ENCODE results near the gene FCMR.

Gene FCMR

GRCh38 chr1:206958144-206958543 is 36.4 kb upstream of the FCMR start:
- Histone ChIP-seq H3K9ac (ENCODE audit: low read length) (no peak overlapping the region), H3K36me3 (ENCODE audit: insufficient read depth, low read length) (no peaks in the 10 kb centered on the region), H3K9me3 (ENCODE audit: low read length) (no peaks in the 10 kb centered on the region), H3K27me3 (ENCODE audit: control insufficient read depth in 1 of 2, insufficient read depth in 2 of 2, low read length in 2 of 2) (no peaks in the 10 kb centered on the region), H3K4me3 (ENCODE audit: low read depth in 1 of 2, low read length in 2 of 2) (no peak overlapping the region), H3K27ac (ENCODE audit: low read depth, low read length) (no peak overlapping the region), H3K4me1 (ENCODE audit: insufficient read depth, low read length) (no peaks in the 10 kb centered on the region)

- Histone ChIP-seq H3K36me3 (ENCODE audit: insufficient read depth, low read length) (no peaks in the 10 kb centered on the region), H3K4me3 (ENCODE audit: low read depth in 1 of 2, low read length in 2 of 2) (no peak overlapping the region), H3K27me3 (ENCODE audit: control insufficient read depth in 1 of 2, insufficient read depth in 2 of 2, low read length in 2 of 2) (no peaks in the 10 kb centered on the region), H3K9me3 (ENCODE audit: low read length) (no peaks in the 10 kb centered on the region), H3K4me1 (ENCODE audit: insufficient read depth, low read length) (no peaks in the 10 kb centered on the region), H3K27ac (ENCODE audit: low read depth, low read length) (no peak overlapping the region), H3K9ac (ENCODE audit: low read length) (no peak overlapping the region)
These were observed 35.9 kb upstream of the FCMR start for GRCh38 chr1:206957639-206958038.

- Histone ChIP-seq H3K9ac (ENCODE audit: low read length) (no peak overlapping the region), H3K4me1 (ENCODE audit: insufficient read depth, low read length) (no peaks in the 10 kb centered on the region), H3K27me3 (ENCODE audit: control insufficient read depth in 1 of 2, insufficient read depth in 2 of 2, low read length in 2 of 2) (no peaks in the 10 kb centered on the region), H3K9me3 (ENCODE audit: low read length) (no peaks in the 10 kb centered on the region), H3K36me3 (ENCODE audit: insufficient read depth, low read length) (no peaks in the 10 kb centered on the region), H3K4me3 (ENCODE audit: low read depth in 1 of 2, low read length in 2 of 2) (no peak overlapping the region), H3K27ac (ENCODE audit: low read depth, low read length) (no peak overlapping the region)
These were observed 34.0 kb upstream of the FCMR start for GRCh38 chr1:206955476-206956451.

- no peak overlapping the region for H3K4me3 ChIP-seq (ENCODE audit: low read depth in 1 of 2, low read length in 2 of 2)
- H3K9me3 ChIP-seq (ENCODE audit: low read length), result no peaks in the 10 kb centered on the region
- no peak overlapping the region for H3K9ac ChIP-seq (ENCODE audit: low read length)
- no peak overlapping the region for H3K27ac ChIP-seq (ENCODE audit: low read depth, low read length)
- no peaks in the 10 kb centered on the region for H3K27me3 ChIP-seq (ENCODE audit: control insufficient read depth in 1 of 2, insufficient read depth in 2 of 2, low read length in 2 of 2)
- no peaks in the 10 kb centered on the region for H3K4me1 ChIP-seq (ENCODE audit: insufficient read depth, low read length)
- H3K36me3 ChIP-seq (ENCODE audit: insufficient read depth, low read length), result no peaks in the 10 kb centered on the region
These were observed 33.0 kb upstream of the FCMR start for GRCh38 chr1:206954459-206955342.

GRCh38 chr1:206953626-206954025 is 31.9 kb upstream of the FCMR start:
- Histone ChIP-seq H3K4me3 (ENCODE audit: low read depth in 1 of 2, low read length in 2 of 2) (no peak overlapping the region), H3K9me3 (ENCODE audit: low read length) (no peaks in the 10 kb centered on the region), H3K27ac (ENCODE audit: low read depth, low read length) (no peak overlapping the region), H3K4me1 (ENCODE audit: insufficient read depth, low read length) (no peaks in the 10 kb centered on the region), H3K27me3 (ENCODE audit: control insufficient read depth in 1 of 2, insufficient read depth in 2 of 2, low read length in 2 of 2) (no peaks in the 10 kb centered on the region), H3K36me3 (ENCODE audit: insufficient read depth, low read length) (no peaks in the 10 kb centered on the region), H3K9ac (ENCODE audit: low read length) (no peak overlapping the region)

GRCh38 chr1:206953126-206953525 is 31.4 kb upstream of the FCMR start:
- Histone ChIP-seq H3K9me3 (ENCODE audit: low read length) (no peaks in the 10 kb centered on the region), H3K27me3 (ENCODE audit: control insufficient read depth in 1 of 2, insufficient read depth in 2 of 2, low read length in 2 of 2) (no peaks in the 10 kb centered on the region), H3K4me1 (ENCODE audit: insufficient read depth, low read length) (no peaks in the 10 kb centered on the region), H3K36me3 (ENCODE audit: insufficient read depth, low read length) (no peaks in the 10 kb centered on the region), H3K4me3 (ENCODE audit: low read depth in 1 of 2, low read length in 2 of 2) (no peak overlapping the region), H3K9ac (ENCODE audit: low read length) (no peak overlapping the region), H3K27ac (ENCODE audit: low read depth, low read length) (no peak overlapping the region)

- Histone ChIP-seq H3K4me1 (ENCODE audit: insufficient read depth, low read length) (no peaks in the 10 kb centered on the region), H3K27me3 (ENCODE audit: control insufficient read depth in 1 of 2, insufficient read depth in 2 of 2, low read length in 2 of 2) (no peaks in the 10 kb centered on the region), H3K36me3 (ENCODE audit: insufficient read depth, low read length) (no peaks in the 10 kb centered on the region), H3K9me3 (ENCODE audit: low read length) (no peaks in the 10 kb centered on the region), H3K9ac (ENCODE audit: low read length) (no peak overlapping the region), H3K4me3 (ENCODE audit: low read depth in 1 of 2, low read length in 2 of 2) (no peak overlapping the region), H3K27ac (ENCODE audit: low read depth, low read length) (no peak overlapping the region)
These were observed 30.4 kb upstream of the FCMR start for GRCh38 chr1:206952171-206952570.

- no peak overlapping the region for H3K27ac ChIP-seq (ENCODE audit: low read depth, low read length)
- H3K4me1 ChIP-seq (ENCODE audit: insufficient read depth, low read length), result no peaks in the 10 kb centered on the region
- H3K9me3 ChIP-seq (ENCODE audit: low read length), result no peaks in the 10 kb centered on the region
- no peaks in the 10 kb centered on the region for H3K36me3 ChIP-seq (ENCODE audit: insufficient read depth, low read length)
- H3K27me3 ChIP-seq (ENCODE audit: control insufficient read depth in 1 of 2, insufficient read depth in 2 of 2, low read length in 2 of 2), result no peaks in the 10 kb centered on the region
- H3K9ac ChIP-seq (ENCODE audit: low read length), result no peak overlapping the region
- H3K4me3 ChIP-seq (ENCODE audit: low read depth in 1 of 2, low read length in 2 of 2), result no peak overlapping the region
These were observed 29.8 kb upstream of the FCMR start for GRCh38 chr1:206951318-206952100.

GRCh38 chr1:206949641-206950040 is 27.9 kb upstream of the FCMR start:
- H3K4me3 ChIP-seq (ENCODE audit: low read depth in 1 of 2, low read length in 2 of 2), result no peak overlapping the region
- no peaks in the 10 kb centered on the region for H3K36me3 ChIP-seq (ENCODE audit: insufficient read depth, low read length)
- H3K27me3 ChIP-seq (ENCODE audit: control insufficient read depth in 1 of 2, insufficient read depth in 2 of 2, low read length in 2 of 2), result no peaks in the 10 kb centered on the region
- H3K4me1 ChIP-seq (ENCODE audit: insufficient read depth, low read length), result no peaks in the 10 kb centered on the region
- no peak overlapping the region for H3K27ac ChIP-seq (ENCODE audit: low read depth, low read length)
- no peaks in the 10 kb centered on the region for H3K9me3 ChIP-seq (ENCODE audit: low read length)
- no peak overlapping the region for H3K9ac ChIP-seq (ENCODE audit: low read length)

- H3K4me1 ChIP-seq (ENCODE audit: insufficient read depth, low read length), result no peaks in the 10 kb centered on the region
- no peaks in the 10 kb centered on the region for H3K27me3 ChIP-seq (ENCODE audit: control insufficient read depth in 1 of 2, insufficient read depth in 2 of 2, low read length in 2 of 2)
- H3K36me3 ChIP-seq (ENCODE audit: insufficient read depth, low read length), result no peaks in the 10 kb centered on the region
- H3K9ac ChIP-seq (ENCODE audit: low read length), result no peak overlapping the region
- H3K4me3 ChIP-seq (ENCODE audit: low read depth in 1 of 2, low read length in 2 of 2), result no peak overlapping the region
- H3K9me3 ChIP-seq (ENCODE audit: low read length), result no peaks in the 10 kb centered on the region
- H3K27ac ChIP-seq (ENCODE audit: low read depth, low read length), result no peak overlapping the region
These were observed 27.5 kb upstream of the FCMR start for GRCh38 chr1:206949208-206949607.

GRCh38 chr1:206947255-206947654 is 25.5 kb upstream of the FCMR start:
- H3K27ac ChIP-seq (ENCODE audit: low read depth, low read length), result no peak overlapping the region
- H3K9ac ChIP-seq (ENCODE audit: low read length), result no peak overlapping the region
- H3K9me3 ChIP-seq (ENCODE audit: low read length), result no peaks in the 10 kb centered on the region
- no peaks in the 10 kb centered on the region for H3K27me3 ChIP-seq (ENCODE audit: control insufficient read depth in 1 of 2, insufficient read depth in 2 of 2, low read length in 2 of 2)
- no peak overlapping the region for H3K4me3 ChIP-seq (ENCODE audit: low read depth in 1 of 2, low read length in 2 of 2)
- no peaks in the 10 kb centered on the region for H3K4me1 ChIP-seq (ENCODE audit: insufficient read depth, low read length)
- H3K36me3 ChIP-seq (ENCODE audit: insufficient read depth, low read length), result no peaks in the 10 kb centered on the region

Data from muscle layer of colon (tissue), 2 donors.